ENCODE measurements around the gene CYTL1. TPM values are rescaled to one million over a fixed set of nuclear protein-coding genes. Genes with fewer than 3 reads are reported as not detected.

Gene CYTL1
- total and polyA plus RNA-seq, 2 of the 13 experiments (the other 11 are each of a cell fraction or from before 2014, with no cell fraction given), result not detected

DNA sequence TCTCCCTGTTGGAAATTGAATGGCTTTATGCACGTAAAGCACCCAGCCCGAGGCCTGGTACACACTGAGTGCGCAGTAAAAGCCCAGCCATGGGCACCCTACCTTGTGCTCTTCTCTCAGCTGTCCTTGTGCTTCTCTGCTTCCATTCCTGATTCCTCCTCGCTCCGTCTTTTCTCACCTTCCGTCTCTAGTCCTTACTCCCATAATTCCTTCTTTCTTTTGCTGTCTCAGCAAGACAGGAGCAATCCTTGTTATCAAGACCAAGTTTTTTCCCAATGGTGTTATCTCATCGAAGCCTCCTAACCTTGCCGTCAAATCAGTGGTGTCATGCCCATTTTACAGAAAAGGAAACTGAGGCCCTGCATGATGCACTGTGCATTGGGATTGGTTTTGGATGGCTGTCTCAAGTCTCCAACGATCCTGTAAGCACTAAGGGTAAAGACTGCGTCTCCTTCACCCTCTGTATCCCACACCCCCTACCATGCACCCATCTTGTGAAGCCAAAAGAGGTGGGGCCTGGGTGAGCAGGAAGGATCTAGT, 30.1 kb downstream of the CYTL1 start:
- ATAC-seq (no peak), DNase-seq (ENCODE audit: low spot score) (no peak), FAIRE-seq (no peak)
- no peak overlapping the region for H3K4me3 ChIP-seq (replicated peaks in 1 of 3; ENCODE audit: insufficient read depth in 1 of 3, low read depth in 2 of 3, low read length in 3 of 3)
- no peak overlapping the region for H3K27ac ChIP-seq (ENCODE audit: extremely low read length, insufficient read depth, low read length)
- in situ Hi-C loops (cut with HindIII; ENCODE audit: extremely low pct_ligation_motif_present, low pct_unique_long_range_greater_than_20kb), result loop anchor here (25.0 kb wide), 1 partner anchor 823 kb away; no protein-coding TSS in a partner anchor
- ChIA-PET CTCF (ENCODE audit: low intra/inter-chr PET ratio, low total read pairs) (no interaction called here), POLR2A (no interaction called here)
- no peaks in the 10 kb centered on the region for H3K4me1 ChIP-seq (ENCODE audit: insufficient read depth, low read length)
- no peaks in the 10 kb centered on the region for H3K79me2 ChIP-seq (ENCODE audit: insufficient read depth, low read length)
- H3K9ac ChIP-seq (ENCODE audit: insufficient read depth, low read depth, low read length), result no peak overlapping the region
- intact Hi-C loops (cut with micrococcal nuclease; ENCODE audit: unreplicated experiment), result no loop called here
- H4K20me1 ChIP-seq (ENCODE audit: insufficient read depth, low read length), result no peaks in the 10 kb centered on the region
- no peaks in the 10 kb centered on the region for H3K9me3 ChIP-seq (ENCODE audit: low read length)
- H3K4me2 ChIP-seq (ENCODE audit: low read depth, low read length), result no peak overlapping the region
- no TSS peak for BruUV-seq (replicated peaks)
- 63% methylated on average over 8 of the region's 10 CpGs for WGBS (ENCODE audit: low lambda C conversion rate)
- peaks cover 4 to 11% of the 10 kb centered on the region in 2 experiments; a peak in 3 of 5 replicates for H3K27me3 ChIP-seq (ENCODE audit: control insufficient read depth in 1 of 2, insufficient read depth in 2 of 2, low read length in 2 of 2)
- TF ChIP-seq, protein P1, sequence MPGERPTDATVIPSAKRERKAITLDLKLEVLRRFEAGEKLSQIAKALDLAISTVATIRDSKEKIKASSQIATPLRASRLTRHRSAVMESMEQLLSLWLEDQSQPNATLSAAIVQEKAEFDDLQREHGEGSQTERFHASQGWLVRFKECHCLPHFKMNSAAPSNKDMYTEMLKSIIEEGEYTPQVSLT (CRISPR knock-in tag; IDR thresholded peaks at IDR 0.05; ENCODE audit: borderline replicate concordance, low read depth), result no peak
- no peak for TF ChIP-seq SP4 (CRISPR knock-in tag; IDR thresholded peaks at IDR 0.05)
- TF ChIP-seq ZNF350 (CRISPR knock-in tag; IDR thresholded peaks at IDR 0.05; ENCODE audit: borderline replicate concordance, low read depth), result no peak
- TF ChIP-seq, protein P2, sequence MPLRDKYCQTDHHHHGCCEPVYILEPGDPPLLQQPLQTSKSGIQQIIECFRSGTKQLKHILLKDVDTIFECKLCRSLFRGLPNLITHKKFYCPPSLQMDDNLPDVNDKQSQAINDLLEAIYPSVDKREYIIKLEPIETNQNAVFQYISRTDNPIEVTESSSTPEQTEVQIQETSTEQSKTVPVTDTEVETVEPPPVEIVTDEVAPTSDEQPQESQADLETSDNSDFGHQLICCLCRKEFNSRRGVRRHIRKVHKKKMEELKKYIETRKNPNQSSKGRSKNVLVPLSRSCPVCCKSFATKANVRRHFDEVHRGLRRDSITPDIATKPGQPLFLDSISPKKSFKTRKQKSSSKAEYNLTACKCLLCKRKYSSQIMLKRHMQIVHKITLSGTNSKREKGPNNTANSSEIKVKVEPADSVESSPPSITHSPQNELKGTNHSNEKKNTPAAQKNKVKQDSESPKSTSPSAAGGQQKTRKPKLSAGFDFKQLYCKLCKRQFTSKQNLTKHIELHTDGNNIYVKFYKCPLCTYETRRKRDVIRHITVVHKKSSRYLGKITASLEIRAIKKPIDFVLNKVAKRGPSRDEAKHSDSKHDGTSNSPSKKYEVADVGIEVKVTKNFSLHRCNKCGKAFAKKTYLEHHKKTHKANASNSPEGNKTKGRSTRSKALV (CRISPR knock-in tag; IDR thresholded peaks at IDR 0.05), result no peak
- no peak for TF ChIP-seq ZNF556 (CRISPR knock-in tag; IDR thresholded peaks at IDR 0.05; ENCODE audit: borderline replicate concordance)
- TF ChIP-seq CHD4 (IDR thresholded peaks at IDR 0.05; ENCODE audit: borderline replicate concordance, low read length), result no peak
- TF ChIP-seq ZNF768 (CRISPR knock-in tag; IDR thresholded peaks at IDR 0.05), result no peak
- TF ChIP-seq, protein P3, sequence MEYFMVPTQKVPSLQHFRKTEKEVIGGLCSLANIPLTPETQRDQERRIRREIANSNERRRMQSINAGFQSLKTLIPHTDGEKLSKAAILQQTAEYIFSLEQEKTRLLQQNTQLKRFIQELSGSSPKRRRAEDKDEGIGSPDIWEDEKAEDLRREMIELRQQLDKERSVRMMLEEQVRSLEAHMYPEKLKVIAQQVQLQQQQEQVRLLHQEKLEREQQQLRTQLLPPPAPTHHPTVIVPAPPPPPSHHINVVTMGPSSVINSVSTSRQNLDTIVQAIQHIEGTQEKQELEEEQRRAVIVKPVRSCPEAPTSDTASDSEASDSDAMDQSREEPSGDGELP (IDR thresholded peaks at IDR 0.05; ENCODE audit: borderline replicate concordance, low read depth), result no peak
- no peak for TF ChIP-seq GABPB1 (CRISPR knock-in tag; IDR thresholded peaks at IDR 0.05)
- no peak for TF ChIP-seq ZZZ3 (CRISPR knock-in tag; IDR thresholded peaks at IDR 0.05; ENCODE audit: borderline replicate concordance)
- no peaks in the 10 kb centered on the region for H3K36me3 ChIP-seq (replicated peaks in 1 of 2; ENCODE audit: control insufficient read depth in 1 of 2, insufficient read depth in 2 of 2, low read length in 2 of 2)
- H2AFZ ChIP-seq (ENCODE audit: low read length), result no peak overlapping the region
